ENCODE data around the gene H19.

Gene H19

DNA sequence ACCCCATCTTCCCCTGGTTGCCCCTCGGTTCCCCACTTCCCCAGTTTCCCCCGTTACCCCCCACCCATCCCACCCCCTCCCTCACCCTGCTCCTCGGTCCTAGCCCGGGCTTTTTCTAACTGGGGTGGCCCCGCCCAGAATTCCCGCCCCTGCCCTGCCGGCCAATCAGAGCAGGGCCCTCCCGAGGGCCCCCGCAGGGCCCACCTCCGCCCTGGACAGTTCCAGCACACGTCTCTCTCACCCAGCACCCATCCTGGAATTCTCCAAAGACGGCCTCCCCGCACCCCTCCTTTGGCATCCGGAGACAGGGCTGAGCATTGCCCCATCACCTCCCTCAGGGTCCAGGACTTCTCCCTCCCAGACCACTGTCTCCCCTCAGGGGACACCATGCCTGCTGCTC lies at the start of gene H19:
TSS of gene H19 (minus strand) at position 88 of the 400 bp plus-strand sequence.
- DNase-seq (ENCODE audit: extremely low read depth, low read depth): no peak
- TF ChIP-seq, protein P1, sequence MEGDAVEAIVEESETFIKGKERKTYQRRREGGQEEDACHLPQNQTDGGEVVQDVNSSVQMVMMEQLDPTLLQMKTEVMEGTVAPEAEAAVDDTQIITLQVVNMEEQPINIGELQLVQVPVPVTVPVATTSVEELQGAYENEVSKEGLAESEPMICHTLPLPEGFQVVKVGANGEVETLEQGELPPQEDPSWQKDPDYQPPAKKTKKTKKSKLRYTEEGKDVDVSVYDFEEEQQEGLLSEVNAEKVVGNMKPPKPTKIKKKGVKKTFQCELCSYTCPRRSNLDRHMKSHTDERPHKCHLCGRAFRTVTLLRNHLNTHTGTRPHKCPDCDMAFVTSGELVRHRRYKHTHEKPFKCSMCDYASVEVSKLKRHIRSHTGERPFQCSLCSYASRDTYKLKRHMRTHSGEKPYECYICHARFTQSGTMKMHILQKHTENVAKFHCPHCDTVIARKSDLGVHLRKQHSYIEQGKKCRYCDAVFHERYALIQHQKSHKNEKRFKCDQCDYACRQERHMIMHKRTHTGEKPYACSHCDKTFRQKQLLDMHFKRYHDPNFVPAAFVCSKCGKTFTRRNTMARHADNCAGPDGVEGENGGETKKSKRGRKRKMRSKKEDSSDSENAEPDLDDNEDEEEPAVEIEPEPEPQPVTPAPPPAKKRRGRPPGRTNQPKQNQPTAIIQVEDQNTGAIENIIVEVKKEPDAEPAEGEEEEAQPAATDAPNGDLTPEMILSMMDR (IDR thresholded peaks at IDR 0.05; ENCODE audit: low read depth, low read length): no peak

DNA sequence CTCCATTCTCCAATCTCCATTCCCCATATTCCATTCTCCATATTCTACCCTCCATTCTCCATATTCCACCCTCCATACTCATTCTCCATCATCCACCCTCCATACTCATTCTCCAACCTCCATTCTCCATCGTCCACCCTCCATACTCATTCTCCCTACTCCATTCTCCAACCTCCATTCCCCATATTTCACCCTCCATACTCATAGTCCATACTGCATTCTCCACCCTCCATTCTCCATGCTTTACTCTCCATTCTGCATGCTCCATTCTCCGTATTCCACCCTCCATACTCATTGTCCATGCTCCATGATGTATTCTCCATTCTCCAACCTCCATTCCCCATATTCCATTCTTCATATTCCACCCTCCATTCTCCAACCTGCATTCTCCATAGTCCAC lies 44.3 kb upstream of the H19 start:
- no peak for DNase-seq (ENCODE audit: extremely low read depth, low read depth)
- TF ChIP-seq, protein P1 (IDR thresholded peaks at IDR 0.05; ENCODE audit: low read depth, low read length): no peak

DNA sequence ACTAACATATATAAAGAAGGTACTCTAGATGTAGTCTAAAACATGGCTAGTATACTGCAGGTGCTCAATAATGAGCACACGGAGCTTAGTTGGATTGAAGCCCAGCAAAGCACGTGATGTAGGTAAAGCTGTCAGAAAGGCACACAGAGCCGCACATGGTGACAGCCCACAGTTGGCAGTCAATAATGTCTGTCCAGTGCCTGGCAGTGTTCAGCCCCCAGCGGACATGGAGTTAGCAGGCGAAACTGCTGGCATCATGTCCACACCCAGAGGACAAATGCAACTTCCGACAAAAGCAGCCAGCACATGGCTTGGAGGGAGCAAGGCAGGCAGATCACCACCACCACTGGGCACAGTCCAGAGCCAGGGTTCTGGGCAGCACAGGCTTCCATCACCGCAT lies 43.5 kb upstream of the H19 start:
- TF ChIP-seq, protein P1 (IDR thresholded peaks at IDR 0.05; ENCODE audit: low read depth, low read length): no peak
- no peak for DNase-seq (ENCODE audit: extremely low read depth, low read depth)

DNA sequence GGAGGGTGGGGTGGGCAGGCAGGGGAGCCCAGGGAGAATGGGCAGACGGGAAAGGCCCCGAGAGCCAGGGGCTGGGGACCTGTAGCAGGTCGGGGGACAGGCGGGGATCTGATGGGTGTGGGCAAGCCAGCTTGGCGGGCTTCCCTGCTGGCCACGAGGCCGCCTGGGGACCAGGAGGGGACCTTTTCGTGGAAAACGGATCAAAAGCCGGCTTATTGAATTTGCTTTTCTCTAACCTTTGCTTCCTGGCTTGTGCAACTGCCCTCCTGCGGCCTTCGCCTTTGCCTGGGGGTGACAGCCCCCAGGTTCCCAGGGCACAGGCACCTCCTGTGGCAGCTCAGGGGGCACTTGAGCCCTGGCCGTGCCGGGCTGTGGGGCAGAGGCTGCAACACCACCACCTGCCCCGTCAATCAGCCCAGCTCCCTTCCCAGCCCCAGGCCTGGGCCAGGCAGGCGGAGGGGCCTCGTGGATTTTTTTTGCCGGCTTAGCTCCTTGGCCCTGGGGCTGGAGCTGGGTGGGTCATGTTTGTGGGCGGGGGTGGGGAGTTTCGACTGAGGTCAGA lies 41.6 kb upstream of the H19 start:
- TF ChIP-seq, protein P1 (IDR thresholded peaks at IDR 0.05; ENCODE audit: low read depth, low read length): no peak
- no peak for DNase-seq (ENCODE audit: extremely low read depth, low read depth)

DNA sequence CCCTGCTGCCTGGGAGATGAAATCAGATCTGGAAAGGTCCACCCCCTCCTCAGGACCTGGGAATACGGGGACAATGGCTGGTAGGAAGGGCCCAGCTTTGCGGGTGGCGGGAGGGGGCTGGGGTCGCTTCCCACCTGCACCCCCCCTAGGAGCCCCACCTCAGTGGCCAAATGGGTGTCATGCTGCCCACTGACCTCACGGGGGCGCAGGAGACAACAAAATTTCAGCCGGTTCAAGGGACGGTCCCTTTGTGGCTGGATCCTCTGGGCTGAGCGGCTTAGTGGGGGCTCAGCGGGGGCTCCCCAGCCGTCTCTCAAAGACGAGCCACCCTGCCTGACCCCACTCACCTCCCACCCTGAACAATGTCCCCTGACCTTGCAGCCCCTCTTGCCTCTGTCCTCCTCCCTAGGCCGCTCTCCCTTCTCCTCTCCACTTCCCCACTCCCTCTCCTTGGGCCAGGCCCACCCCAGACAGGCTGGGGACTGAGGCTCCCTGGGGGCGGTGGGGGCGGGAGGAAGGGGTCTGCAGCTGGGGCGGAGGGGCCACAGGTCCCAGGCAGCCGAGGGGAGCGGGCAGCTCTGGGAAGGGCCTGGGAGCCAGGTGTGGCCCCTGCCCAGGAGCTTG lies 39.3 kb upstream of the H19 start:
- TF ChIP-seq, protein P1 (IDR thresholded peaks at IDR 0.05; ENCODE audit: low read depth, low read length): no peak

DNA sequence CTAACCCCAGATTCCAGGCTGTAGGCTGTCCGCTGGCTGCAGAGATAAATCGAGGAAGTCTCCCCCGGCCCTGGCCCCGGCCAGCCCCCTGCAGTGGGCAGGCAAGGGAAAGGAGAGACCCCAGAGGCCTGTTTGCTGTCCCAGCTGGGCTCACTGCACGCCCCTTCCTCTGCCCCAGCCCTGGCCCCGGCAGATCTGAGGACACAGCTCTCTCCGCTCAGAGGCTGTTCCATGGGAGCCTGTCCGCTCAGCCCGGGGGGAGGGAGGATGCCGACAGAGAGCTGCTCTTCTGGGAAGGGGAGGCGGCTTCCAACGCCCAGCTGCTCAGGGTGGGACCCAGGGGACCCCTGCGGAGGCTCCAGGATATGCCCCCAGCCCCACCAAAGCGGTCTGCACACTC lies 37.7 kb upstream of the H19 start:
- TF ChIP-seq, protein P1 (IDR thresholded peaks at IDR 0.05; ENCODE audit: low read depth, low read length): no peak
- no peak for DNase-seq (ENCODE audit: extremely low read depth, low read depth)

More for the DNA sequence above, 39.3 kb upstream of the H19 start:
- DNase-seq (ENCODE audit: extremely low read depth, low read depth): no peak

DNA sequence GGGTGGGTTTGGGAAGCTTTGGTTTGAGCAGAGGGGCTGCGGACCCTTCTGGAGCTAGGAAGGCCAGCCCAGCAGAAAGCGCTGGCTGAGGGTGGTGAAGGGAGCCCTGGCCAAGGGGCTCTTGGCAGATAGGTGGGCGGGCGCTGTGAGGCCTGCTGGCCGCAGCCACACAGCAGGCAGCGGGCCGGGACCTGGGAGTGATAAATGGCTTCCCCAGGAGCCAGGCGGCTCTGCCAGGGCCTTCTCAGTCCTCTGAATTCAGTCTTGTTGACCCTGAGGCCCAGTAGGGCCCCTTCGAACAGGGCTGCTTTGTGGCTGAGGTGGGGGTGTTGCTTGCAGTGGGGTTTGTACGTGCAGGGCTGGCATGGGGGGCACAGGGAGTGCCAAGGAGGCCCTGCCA lies 33.4 kb upstream of the H19 start:
- no peak for DNase-seq (ENCODE audit: extremely low read depth, low read depth)
- TF ChIP-seq, protein P1 (IDR thresholded peaks at IDR 0.05; ENCODE audit: low read depth, low read length): no peak

Measured in AG09319 (cell line).